ENCODE data around the gene TM7SF2.

- no peak for TF ChIP-seq CTCF (optimal IDR thresholded peaks at IDR 0.05 in 1 of 3, IDR thresholded peaks at IDR 0.05 in 1 of 3, conservative IDR thresholded peaks at IDR 0.05 in 1 of 3; ENCODE audit: extremely low read depth in 1 of 3, insufficient read depth in 2 of 3, low read length in 3 of 3)
- TF ChIP-seq EZH2 (IDR thresholded peaks at IDR 0.05; ENCODE audit: low read length), result no peak
Observed at GRCh38 chr11:65134240-65134951, 22.7 kb downstream of the TM7SF2 start, which contains the start of gene SYVN1.
